ENCODE results near the gene CAMKMT.

CAMKMT gene

DNA sequence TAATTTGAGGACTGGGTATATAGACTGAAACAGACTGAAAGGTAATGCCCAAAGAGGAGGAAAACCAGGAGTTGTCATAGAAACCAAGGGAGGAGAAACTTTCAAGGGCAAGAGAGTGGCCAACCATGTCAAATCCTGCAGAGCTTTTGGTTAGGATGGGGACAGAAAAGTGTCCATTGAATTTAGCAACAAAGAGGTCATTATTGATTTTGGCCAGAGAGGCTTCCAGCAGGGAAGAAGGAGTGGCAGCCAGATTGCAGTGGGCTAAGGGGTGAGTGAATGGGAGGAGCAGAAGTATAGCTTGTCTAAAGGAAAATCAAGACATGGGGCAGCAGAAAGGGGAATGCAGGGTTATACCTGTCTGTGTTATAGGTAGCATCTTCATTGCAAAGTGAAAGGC lies 194.0 kb downstream of the CAMKMT start:
- Histone ChIP-seq H3K27ac (ENCODE audit: low read length) (no peak overlapping the region), H3K27me3 (ENCODE audit: insufficient read depth, low read length) (no peaks in the 10 kb centered on the region), H3K4me1 (ENCODE audit: insufficient read depth, low read length) (peaks cover 7% of the 10 kb centered on the region; the same call in 1 of the 2 replicates), H3K9ac (ENCODE audit: low read depth, low read length) (no peak overlapping the region), H3K4me3 (ENCODE audit: low read length) (no peak overlapping the region), H3K36me3 (ENCODE audit: insufficient read depth, low read depth, low read length) (no peaks in the 10 kb centered on the region), H3K9me3 (ENCODE audit: insufficient read depth, low read depth, low read length) (no peaks in the 10 kb centered on the region)

DNA sequence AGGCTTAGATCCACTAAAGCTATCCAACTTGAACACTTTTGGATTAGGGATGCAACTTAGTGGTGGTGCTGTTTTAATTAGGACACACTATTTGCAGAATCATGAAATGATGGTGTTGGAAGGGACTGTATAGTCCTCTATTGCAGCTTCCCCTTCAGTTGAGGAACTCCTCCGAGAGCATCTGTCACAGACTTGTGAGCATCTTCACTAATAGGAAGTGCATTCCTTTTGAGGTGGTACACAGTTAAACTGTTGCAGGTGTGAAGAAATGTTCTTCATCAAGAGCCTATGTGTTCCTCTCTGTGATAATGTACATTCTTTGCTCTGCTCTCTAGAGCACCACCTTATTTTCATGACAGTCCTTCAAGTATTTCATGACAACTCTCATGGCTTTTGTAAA lies 197.4 kb downstream of the CAMKMT start:
- Histone ChIP-seq H3K27ac (ENCODE audit: low read length) (no peak overlapping the region), H3K36me3 (ENCODE audit: insufficient read depth, low read depth, low read length) (no peaks in the 10 kb centered on the region), H3K4me1 (ENCODE audit: insufficient read depth, low read length) (no peaks in the 10 kb centered on the region), H3K4me3 (ENCODE audit: low read length) (no peak overlapping the region), H3K27me3 (ENCODE audit: insufficient read depth, low read length) (no peaks in the 10 kb centered on the region), H3K9me3 (ENCODE audit: insufficient read depth, low read depth, low read length) (no peaks in the 10 kb centered on the region), H3K9ac (ENCODE audit: low read depth, low read length) (no peak overlapping the region)

DNA sequence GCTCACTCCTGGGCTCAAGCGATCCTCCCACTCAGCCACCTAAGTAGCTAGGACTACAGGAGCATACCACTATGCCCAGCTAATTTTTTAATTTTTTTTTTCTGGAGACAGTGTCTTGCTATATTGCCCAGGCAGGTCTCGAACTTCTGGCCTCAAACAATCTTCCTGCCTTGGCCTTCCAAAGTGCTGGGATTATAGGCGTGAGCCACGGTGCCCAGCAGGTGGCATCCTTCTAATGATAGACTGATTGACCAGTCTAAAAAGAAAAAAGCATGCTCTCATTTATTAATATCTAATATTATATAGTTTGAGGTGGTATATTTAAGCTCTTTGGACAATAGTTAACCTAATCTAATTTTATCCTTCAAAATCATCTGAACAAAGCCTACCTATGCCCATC lies 198.6 kb downstream of the CAMKMT start:
- Histone ChIP-seq H3K9me3 (ENCODE audit: insufficient read depth, low read depth, low read length) (no peaks in the 10 kb centered on the region), H3K27me3 (ENCODE audit: insufficient read depth, low read length) (no peaks in the 10 kb centered on the region), H3K9ac (ENCODE audit: low read depth, low read length) (no peak overlapping the region), H3K4me3 (ENCODE audit: low read length) (no peak overlapping the region), H3K36me3 (ENCODE audit: insufficient read depth, low read depth, low read length) (no peaks in the 10 kb centered on the region), H3K27ac (ENCODE audit: low read length) (no peak overlapping the region), H3K4me1 (ENCODE audit: insufficient read depth, low read length) (no peaks in the 10 kb centered on the region)

DNA sequence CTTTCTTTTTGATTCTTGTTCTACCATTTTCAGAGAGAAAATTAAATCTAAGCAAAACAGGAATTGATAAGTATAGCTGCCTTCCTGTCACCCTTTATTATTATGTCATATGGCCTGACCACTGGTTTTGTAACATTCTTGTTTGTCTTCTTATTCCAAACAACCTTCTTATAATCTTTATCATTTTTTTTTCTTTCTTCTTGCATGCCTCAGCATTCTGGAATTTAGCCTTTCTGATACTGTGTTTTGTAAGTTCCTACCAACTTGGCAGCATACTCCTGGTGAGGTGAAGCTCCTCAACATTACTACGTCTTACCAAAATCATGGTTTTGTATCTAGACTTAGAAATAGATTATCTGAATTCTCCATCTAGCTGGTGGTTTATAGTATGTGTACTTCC lies 199.2 kb downstream of the CAMKMT start:
- Histone ChIP-seq H3K27ac (ENCODE audit: low read length) (no peak overlapping the region), H3K4me3 (ENCODE audit: low read length) (no peak overlapping the region), H3K36me3 (ENCODE audit: insufficient read depth, low read depth, low read length) (no peaks in the 10 kb centered on the region), H3K4me1 (ENCODE audit: insufficient read depth, low read length) (no peaks in the 10 kb centered on the region), H3K27me3 (ENCODE audit: insufficient read depth, low read length) (no peaks in the 10 kb centered on the region), H3K9ac (ENCODE audit: low read depth, low read length) (no peak overlapping the region), H3K9me3 (ENCODE audit: insufficient read depth, low read depth, low read length) (no peaks in the 10 kb centered on the region)

DNA sequence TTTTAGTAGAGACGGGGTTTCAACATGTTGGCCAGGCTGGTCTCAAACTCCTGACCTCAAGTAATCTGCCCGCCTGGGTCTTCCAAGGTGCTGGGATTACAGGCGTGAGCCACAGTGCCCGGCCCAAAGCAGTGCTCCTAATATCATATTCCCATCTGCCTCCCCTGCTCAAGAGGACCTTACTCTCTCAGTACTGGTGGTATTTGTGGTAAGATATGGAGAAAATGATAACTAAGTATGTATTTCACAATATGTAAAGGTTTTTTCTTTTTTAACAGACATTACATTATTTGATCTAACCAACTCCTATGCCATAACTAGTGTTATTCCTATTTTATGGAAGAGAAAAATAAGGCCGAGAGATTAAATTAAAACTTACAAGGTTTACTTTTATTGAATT lies 201.0 kb downstream of the CAMKMT start:
- Histone ChIP-seq H3K4me1 (ENCODE audit: insufficient read depth, low read length) (0 out of 2 replicates have a peak, but pooled peaks cover 5% of the 10 kb centered on the region), H3K27ac (ENCODE audit: low read length) (no peak overlapping the region), H3K9ac (ENCODE audit: low read depth, low read length) (no peak overlapping the region), H3K4me3 (ENCODE audit: low read length) (no peak overlapping the region), H3K27me3 (ENCODE audit: insufficient read depth, low read length) (no peaks in the 10 kb centered on the region), H3K9me3 (ENCODE audit: insufficient read depth, low read depth, low read length) (no peaks in the 10 kb centered on the region), H3K36me3 (ENCODE audit: insufficient read depth, low read depth, low read length) (no peaks in the 10 kb centered on the region)

DNA sequence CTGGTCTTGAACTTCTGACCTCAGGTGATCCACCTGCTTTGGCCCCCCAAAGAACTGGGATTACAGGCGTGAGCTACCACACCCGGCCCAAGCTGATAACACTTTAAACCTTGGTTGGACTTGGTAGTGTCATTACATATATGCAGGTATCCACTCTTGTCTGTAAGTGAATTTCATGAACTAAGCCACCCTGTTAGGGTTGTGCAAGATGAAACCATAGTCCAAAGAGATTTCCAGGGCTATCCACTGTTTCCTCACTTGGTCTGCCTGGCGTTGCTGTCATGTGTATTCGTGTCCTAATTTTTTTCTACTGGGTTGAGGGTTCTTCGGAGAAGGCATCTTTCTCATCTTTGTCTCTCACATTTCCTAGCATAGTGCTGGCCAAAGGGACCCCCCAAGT lies 203.0 kb downstream of the CAMKMT start:
- no peak overlapping the region for H3K27ac ChIP-seq (ENCODE audit: low read length)
- no peaks in the 10 kb centered on the region for H3K9me3 ChIP-seq (ENCODE audit: insufficient read depth, low read depth, low read length)
- H3K36me3 ChIP-seq (ENCODE audit: insufficient read depth, low read depth, low read length), result no peaks in the 10 kb centered on the region
- no peak overlapping the region for H3K4me3 ChIP-seq (ENCODE audit: low read length)
- no peak overlapping the region for H3K9ac ChIP-seq (ENCODE audit: low read depth, low read length)
- H3K4me1 ChIP-seq (ENCODE audit: insufficient read depth, low read length), result 0 out of 2 replicates have a peak, but pooled peaks cover 5% of the 10 kb centered on the region
- H3K27me3 ChIP-seq (ENCODE audit: insufficient read depth, low read length), result no peaks in the 10 kb centered on the region

DNA sequence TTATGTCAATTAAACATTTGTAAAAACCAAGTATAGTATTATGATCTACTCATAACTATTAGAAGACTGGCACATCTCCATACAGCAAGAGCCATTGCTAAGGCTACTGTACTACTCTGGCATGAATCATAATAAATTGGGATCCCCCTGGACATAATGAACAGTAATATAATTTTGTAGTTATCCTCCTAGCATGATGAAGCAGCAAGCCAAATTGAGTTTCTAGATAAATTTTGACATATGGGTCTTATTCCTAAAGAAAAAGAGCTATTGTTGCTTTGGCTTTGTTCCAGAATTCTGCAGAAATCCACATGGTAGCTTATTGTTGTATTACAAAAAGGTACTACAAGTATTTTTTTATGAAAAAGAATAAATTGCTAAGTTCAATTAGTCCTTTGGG lies 204.3 kb downstream of the CAMKMT start:
- H3K4me3 ChIP-seq (ENCODE audit: low read length), result no peak overlapping the region
- no peaks in the 10 kb centered on the region for H3K9me3 ChIP-seq (ENCODE audit: insufficient read depth, low read depth, low read length)
- 0 out of 2 replicates have a peak, but pooled peaks cover 5% of the 10 kb centered on the region for H3K4me1 ChIP-seq (ENCODE audit: insufficient read depth, low read length)
- no peaks in the 10 kb centered on the region for H3K27me3 ChIP-seq (ENCODE audit: insufficient read depth, low read length)
- H3K36me3 ChIP-seq (ENCODE audit: insufficient read depth, low read depth, low read length), result no peaks in the 10 kb centered on the region
- H3K27ac ChIP-seq (ENCODE audit: low read length), result no peak overlapping the region
- H3K9ac ChIP-seq (ENCODE audit: low read depth, low read length), result no peak overlapping the region

DNA sequence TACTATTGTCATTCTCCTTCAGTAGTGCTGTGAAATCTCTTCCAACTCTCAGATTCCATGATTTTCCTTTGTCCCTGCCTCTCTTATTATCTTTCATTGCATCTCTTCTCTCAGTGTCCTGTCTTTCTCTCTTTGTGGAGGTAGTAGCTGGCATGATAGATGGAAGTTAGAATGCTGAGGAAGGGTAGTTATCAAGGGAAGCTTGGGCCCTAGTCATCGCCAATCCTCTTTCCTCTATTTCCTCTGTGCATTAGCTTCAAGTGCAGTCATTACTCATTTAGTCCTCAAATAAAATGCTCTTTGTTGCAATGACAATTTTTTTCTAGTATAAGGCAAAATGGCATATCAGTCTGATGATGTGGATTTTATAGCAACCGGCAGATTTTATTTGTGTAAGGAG lies 207.7 kb downstream of the CAMKMT start:
- Histone ChIP-seq H3K4me1 (ENCODE audit: insufficient read depth, low read length) (0 out of 2 replicates have a peak, but pooled peaks cover 5% of the 10 kb centered on the region), H3K9ac (ENCODE audit: low read depth, low read length) (no peak overlapping the region), H3K36me3 (ENCODE audit: insufficient read depth, low read depth, low read length) (no peaks in the 10 kb centered on the region), H3K4me3 (ENCODE audit: low read length) (no peak overlapping the region), H3K9me3 (ENCODE audit: insufficient read depth, low read depth, low read length) (no peaks in the 10 kb centered on the region), H3K27ac (ENCODE audit: low read length) (no peak overlapping the region), H3K27me3 (ENCODE audit: insufficient read depth, low read length) (no peaks in the 10 kb centered on the region)

DNA sequence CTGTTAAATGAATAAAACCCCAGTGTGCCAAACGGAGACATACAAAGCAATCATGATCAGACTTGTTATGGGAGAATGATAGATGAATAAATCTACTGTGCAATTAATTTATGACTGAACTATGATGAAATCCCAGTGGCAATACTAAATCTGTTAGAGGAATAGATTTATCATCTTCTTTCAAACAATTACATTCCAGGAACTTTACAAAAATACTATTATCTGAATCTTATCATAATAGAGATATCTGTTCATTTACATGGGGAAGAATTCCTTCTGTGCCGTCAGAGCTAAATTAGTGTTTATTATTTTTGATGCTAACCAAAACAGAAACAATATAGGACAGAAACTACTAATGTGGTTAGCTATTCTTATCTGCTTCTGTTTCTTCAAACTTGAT lies 208.5 kb downstream of the CAMKMT start:
- H3K27me3 ChIP-seq (ENCODE audit: insufficient read depth, low read length), result no peaks in the 10 kb centered on the region
- no peaks in the 10 kb centered on the region for H3K9me3 ChIP-seq (ENCODE audit: insufficient read depth, low read depth, low read length)
- H3K36me3 ChIP-seq (ENCODE audit: insufficient read depth, low read depth, low read length), result no peaks in the 10 kb centered on the region
- H3K9ac ChIP-seq (ENCODE audit: low read depth, low read length), result no peak overlapping the region
- no peak overlapping the region for H3K4me3 ChIP-seq (ENCODE audit: low read length)
- no peak overlapping the region for H3K27ac ChIP-seq (ENCODE audit: low read length)
- 0 out of 2 replicates have a peak, but pooled peaks cover 5% of the 10 kb centered on the region for H3K4me1 ChIP-seq (ENCODE audit: insufficient read depth, low read length)

DNA sequence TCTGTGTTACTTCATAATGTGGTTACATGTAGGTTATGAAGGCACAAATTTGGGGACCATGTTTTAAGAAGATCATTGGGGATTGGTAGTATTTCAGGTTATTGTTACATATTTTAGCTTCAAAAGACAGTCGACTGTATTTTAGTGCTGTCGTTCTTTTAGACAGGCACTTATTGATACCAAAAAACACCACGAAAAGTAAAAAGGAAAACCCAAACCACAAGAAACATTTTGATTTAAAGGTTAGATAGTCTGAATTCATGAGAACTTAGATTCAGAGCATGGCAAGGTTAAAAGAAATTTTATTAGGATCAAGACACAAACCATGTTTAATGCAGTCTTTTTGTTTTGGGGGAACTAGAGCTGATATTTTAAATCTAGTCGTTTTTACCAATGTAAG lies 209.0 kb downstream of the CAMKMT start:
- H3K9ac ChIP-seq (ENCODE audit: low read depth, low read length), result no peak overlapping the region
- no peak overlapping the region for H3K4me3 ChIP-seq (ENCODE audit: low read length)
- no peaks in the 10 kb centered on the region for H3K27me3 ChIP-seq (ENCODE audit: insufficient read depth, low read length)
- 0 out of 2 replicates have a peak, but pooled peaks cover 5% of the 10 kb centered on the region for H3K4me1 ChIP-seq (ENCODE audit: insufficient read depth, low read length)
- H3K27ac ChIP-seq (ENCODE audit: low read length), result no peak overlapping the region
- H3K36me3 ChIP-seq (ENCODE audit: insufficient read depth, low read depth, low read length), result no peaks in the 10 kb centered on the region
- H3K9me3 ChIP-seq (ENCODE audit: insufficient read depth, low read depth, low read length), result no peaks in the 10 kb centered on the region

DNA sequence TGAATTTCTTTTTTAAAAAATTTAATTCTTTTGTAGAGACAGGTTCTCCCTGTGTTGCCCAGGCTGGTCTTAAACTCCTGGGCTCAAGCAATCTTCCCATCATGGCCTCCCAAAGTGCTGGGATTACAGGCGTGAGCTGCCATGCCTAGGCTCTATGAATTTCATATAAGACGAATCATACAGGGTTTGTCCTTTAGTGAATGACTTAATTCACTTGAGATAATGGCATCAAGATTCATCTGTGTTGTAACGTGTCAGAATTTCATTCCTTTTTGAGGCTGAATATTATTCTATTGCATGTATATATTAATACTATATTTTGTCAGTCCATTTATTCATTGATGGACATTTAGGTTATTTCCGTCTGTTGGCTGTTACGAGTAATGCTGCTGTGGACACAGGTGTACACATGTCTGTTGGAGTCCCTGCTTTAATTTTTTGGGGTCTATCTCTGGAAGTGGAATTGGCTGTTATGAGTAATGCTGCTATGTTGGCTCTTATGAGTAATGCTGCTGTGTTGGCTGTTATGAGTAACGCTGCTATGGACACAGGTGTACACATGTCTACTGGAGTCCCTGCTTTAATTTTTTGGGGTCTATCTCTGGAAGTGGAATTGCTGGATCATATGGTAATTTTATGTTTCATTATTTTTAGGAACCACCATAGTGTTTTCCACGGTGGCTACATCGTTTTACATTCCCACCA lies 210.6 kb downstream of the CAMKMT start:
- H3K36me3 ChIP-seq (ENCODE audit: insufficient read depth, low read depth, low read length), result no peaks in the 10 kb centered on the region
- no peaks in the 10 kb centered on the region for H3K4me1 ChIP-seq (ENCODE audit: insufficient read depth, low read length)
- H3K27ac ChIP-seq (ENCODE audit: low read length), result no peak overlapping the region
- no peak overlapping the region for H3K4me3 ChIP-seq (ENCODE audit: low read length)
- H3K9ac ChIP-seq (ENCODE audit: low read depth, low read length), result no peak overlapping the region
- H3K27me3 ChIP-seq (ENCODE audit: insufficient read depth, low read length), result no peaks in the 10 kb centered on the region
- no peaks in the 10 kb centered on the region for H3K9me3 ChIP-seq (ENCODE audit: insufficient read depth, low read depth, low read length)

DNA sequence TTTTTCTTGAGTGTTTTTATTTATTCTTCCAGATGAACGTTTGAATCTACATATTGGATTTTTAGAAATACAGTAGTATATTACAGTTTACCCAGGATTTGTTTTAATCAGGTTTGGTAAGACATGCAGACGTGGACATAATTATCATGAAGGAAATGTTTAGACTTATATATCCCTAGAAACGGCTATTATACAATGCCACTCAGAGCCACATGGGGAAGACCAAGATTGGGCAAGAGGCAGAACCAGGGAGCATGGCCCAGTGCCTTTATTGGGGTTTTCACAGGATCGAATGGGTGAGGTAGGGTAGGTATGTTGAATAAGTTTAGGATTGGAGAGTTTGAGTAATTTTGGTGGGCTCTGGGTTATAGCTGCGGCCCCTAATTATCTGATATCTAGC lies 212.2 kb downstream of the CAMKMT start:
- no peaks in the 10 kb centered on the region for H3K27me3 ChIP-seq (ENCODE audit: insufficient read depth, low read length)
- no peak overlapping the region for H3K4me3 ChIP-seq (ENCODE audit: low read length)
- no peak overlapping the region for H3K9ac ChIP-seq (ENCODE audit: low read depth, low read length)
- H3K36me3 ChIP-seq (ENCODE audit: insufficient read depth, low read depth, low read length), result no peaks in the 10 kb centered on the region
- no peaks in the 10 kb centered on the region for H3K9me3 ChIP-seq (ENCODE audit: insufficient read depth, low read depth, low read length)
- no peaks in the 10 kb centered on the region for H3K4me1 ChIP-seq (ENCODE audit: insufficient read depth, low read length)
- H3K27ac ChIP-seq (ENCODE audit: low read length), result no peak overlapping the region

Data from iPS-20b (cell line).